NCI-H128 (cell line): Measurements from ENCODE around the gene SLC25A38.

Experiments used
- DNase-seq: peaks from one replicate; lab custom pipeline; 2025; ENCODE audit not compliant: unreplicated experiment; lab: John Stamatoyannopoulos, UW

SLC25A38 gene

DNA sequence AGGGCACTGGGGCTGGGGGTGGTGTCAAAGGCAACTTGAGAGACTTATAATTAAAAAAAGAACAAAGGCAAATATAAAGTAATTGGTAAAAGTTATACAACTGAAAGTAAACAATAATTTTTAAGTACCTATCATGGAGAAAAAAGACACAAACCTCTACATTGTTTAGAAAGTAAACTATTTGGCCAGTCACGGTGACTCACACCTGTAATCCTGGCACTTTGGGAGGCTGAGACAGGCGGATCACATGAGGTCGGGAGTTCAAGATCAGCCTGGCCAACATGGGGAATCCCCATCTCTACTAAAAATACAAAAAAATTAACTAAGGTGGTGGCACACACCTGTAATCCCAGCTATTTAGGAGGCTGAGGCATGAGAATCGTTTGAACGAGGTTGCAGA lies 49.2 kb downstream of the SLC25A38 start:
- no peak for DNase-seq

DNA sequence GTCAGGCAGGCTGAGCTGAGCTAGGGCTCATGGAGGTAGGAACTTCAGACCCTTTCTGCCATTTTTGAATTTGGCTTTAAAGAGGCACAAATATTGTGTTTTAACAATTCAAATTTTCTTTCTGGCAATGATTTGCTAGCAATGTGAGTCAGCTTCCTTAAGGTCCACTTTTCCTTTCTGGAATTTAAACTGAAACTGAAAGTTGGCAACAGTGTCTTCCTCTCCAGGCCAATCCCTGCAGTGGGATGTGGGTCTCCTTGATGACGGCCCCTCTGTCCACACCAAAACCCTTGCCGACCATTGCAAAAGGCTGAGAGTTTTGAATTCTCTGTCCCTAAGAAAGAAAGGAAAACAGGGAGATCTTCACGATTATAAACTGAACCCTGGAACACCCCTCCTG lies 50.5 kb downstream of the SLC25A38 start:
- no peak for DNase-seq

DNA sequence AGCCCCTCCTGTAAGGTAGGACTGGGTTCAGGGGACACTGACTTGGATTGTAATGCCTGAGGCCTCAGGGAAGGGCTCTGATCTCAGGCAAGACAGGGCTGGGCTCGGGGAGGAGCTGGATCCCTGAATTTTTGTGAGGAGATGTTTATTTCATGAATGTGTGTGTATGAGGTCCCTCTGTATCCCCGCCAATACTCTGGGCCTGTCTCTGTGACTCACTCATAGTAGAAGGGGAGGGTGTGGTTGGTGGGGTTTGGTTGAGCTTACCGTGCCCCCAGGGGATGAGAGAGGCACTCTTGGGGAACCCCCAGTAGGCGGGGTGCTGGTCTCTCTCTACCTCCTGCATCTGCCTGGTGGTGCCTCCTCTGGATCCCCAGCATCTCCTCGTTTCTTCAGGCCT lies 51.4 kb downstream of the SLC25A38 start:
- DNase-seq = no peak

DNA sequence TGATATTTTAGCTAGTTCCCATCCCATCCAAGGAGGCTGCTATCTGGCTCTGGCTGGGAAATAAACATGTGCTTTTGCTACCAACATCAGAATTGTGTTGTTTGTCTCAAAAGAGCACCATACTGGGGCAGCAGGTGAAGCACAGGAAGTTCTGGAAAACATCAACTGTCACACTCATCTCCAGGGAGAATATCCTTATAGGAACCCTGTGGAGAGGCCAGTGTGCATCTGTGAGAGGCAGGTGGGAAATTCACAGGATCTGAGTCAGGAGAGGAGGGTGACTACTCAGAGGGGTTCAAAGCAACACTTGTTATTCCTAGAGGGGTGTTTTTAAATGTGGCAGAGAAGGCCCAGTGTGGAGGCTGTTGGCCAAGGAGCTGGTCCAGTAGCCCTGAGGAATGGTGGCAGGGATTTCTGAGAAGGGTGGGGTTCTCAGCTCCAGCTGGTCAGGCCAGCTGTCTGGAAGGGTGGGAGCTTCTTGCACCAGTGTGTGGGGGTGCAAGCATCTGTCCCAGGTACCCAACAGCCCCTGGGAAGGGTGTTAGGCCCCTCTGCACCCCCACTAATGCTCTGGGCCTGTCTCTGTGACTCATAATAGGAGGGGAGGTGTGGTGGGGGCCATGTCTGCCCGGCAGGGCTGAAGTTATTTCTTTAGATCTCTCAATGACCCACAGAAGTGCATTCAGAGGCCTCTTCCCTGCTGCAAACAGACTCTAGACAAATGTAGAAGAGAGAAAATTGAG lies 52.0 kb downstream of the SLC25A38 start:
- DNase-seq = no peak

DNA sequence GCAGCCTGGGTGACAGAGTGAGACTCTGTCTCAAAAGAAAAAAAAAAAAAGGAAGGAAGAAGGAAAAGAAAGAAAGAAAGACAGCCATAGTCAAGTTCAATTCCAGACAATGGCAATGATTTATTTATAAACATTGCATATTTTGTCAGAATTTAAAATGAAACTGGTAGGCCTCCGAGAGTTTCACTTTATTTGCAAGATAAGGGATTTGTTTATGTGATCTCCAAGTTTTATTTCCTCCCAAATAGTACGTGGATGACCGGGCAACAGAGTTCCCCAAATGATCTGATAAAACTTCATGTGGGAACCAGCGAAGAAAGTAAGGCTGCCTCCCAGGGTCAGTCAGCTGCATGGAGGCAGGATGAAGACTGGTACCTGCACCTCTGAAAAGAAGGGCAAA lies 55.7 kb downstream of the SLC25A38 start:
- no peak for DNase-seq

DNA sequence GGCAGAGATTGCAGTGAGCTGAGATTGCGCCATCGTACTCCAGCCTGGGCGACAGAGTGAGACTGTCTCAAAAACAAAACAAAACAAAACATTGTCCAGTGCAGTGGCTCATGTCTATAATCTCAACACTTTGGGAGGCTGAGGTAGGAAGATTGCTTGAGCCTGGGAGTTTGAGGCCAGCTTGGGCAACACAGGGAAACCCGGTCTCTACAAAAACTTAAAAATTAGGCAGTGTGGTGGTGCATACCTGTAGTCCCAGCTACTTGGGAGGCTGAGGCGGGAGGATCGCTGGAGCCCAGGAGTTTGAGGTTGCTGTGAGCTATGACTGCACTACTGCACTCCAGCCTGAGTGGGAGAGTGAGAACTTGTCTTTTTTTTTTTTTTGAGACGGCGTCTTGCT lies 57.1 kb downstream of the SLC25A38 start:
- DNase-seq = no peak

DNA sequence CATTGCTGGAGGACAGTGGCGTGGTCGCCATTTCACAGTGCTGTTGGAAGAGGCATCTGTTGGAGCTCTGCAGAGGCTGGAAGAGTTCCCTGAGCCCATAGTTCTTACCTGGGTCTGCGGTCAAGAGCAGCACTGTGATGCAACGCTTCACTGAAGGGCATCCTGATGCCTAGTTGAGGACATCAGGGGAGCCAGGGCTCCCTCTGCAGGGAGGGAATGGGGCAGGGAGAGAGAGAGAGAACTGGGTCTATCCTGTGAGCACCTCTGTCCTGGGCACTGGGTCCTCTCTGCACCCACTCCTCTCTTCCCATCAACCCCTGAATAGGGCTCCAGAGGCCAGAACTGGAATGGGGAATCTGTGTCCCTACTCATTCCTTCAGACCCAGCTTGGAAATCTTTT lies 60.4 kb downstream of the SLC25A38 start:
- DNase-seq = no peak

DNA sequence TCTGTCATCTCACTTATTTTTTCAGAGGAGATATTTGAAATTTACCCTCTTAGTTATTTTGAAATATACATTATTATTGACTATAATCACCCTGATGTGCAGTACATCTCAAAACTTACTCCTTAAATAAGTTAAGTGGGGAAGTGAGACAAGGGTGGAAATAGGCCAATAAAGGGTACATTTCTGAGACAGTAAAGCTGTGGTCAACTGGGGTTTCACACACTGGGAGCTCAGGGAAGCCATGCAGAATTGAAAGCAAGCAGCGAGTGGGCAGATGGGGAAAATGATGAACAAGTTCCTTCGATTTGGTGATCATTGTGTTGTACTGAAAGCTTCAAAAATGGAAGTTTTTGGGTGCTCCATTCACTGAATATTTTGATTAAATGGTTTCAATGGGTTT lies 62.8 kb downstream of the SLC25A38 start:
- no peak for DNase-seq

DNA sequence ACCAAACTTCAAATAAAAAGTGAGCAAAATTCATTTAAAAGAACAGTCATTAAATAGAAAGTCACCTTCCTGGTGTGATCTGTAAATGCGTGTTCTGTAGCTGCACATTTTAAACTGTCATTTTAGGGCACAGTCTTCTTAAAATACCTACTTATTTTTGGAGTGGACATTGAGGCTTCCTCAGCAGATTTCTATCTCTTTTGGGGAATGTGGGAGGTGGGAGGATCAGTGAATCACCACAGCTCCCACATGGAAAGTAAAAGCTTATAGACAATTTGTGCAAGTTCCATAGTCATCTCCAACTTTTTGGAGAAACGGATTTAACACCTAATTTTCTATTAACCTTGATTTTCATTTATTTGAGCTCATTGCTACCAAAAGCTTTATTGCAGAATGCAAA lies 63.3 kb downstream of the SLC25A38 start:
- DNase-seq = no peak
